GM12878 (cell line): ENCODE data around the gene PCDHGB6. TPM values are rescaled to one million over a fixed set of nuclear protein-coding genes. Genes with fewer than 3 reads are reported as not detected.
A peak's percentile ranks its signal among the peaks of the same experiment; 100 is the strongest.

Source experiments
- BRCA1 ChIP-seq: IDR thresholded peaks from 2 replicates; pipeline ENCODE4 v1.6.1; 2011; ENCODE audit warnings: low read depth, low read length, improper control_type of control experiment
- CHD2 ChIP-seq: IDR thresholded peaks from 2 replicates; pipeline ENCODE4 v1.6.1; 2011; ENCODE audit warnings: low read depth, low read length, improper control_type of control experiment, borderline replicate concordance
- CTCF ChIP-seq, 3 experiments: IDR thresholded peaks in 2 of 3; conservative IDR thresholded peaks in 1 of 3; 2 replicates each; pipeline ENCODE4 v1.5.1; 2011; ENCODE audit warnings: low read depth in 3 of 3, low read length in 3 of 3, mild to moderate bottlenecking in 3 of 3, control low read depth in 2 of 3, moderate library complexity in 2 of 3, inconsistent platforms in 1 of 3, mixed read lengths in 1 of 3; ENCODE audit not compliant: control insufficient read depth in 2 of 3, insufficient read depth in 1 of 3; ENCODE audit errors: extremely low read depth in 1 of 3
- DPF2 ChIP-seq: fragments of 450-650 bp; IDR thresholded peaks from 2 replicates; pipeline ENCODE4 v1.6.1; 2017; ENCODE audit warnings: mild to moderate bottlenecking
- EED ChIP-seq: sonication (generic); IDR thresholded peaks from 2 replicates; pipeline ENCODE4 v1.6.1; 2016; ENCODE audit warnings: antibody characterized with exemption, low read depth
- LARP7 ChIP-seq: fragments of 450-650 bp; IDR thresholded peaks from 2 replicates; pipeline ENCODE4 v1.6.1; 2017; ENCODE audit warnings: mild to moderate bottlenecking
- MEF2A ChIP-seq: IDR thresholded peaks from 2 replicates; pipeline ENCODE4 v1.6.1; 2011; ENCODE audit warnings: low read depth, mild to moderate bottlenecking, low read length, moderate library complexity; ENCODE audit not compliant: insufficient read depth
- NBN ChIP-seq: fragments of 450-650 bp; IDR thresholded peaks from 2 replicates; pipeline ENCODE4 v1.6.1; 2016
- NFYA ChIP-seq: IDR thresholded peaks from 2 replicates; pipeline ENCODE4 v1.6.1; 2011; ENCODE audit warnings: low read depth, mild to moderate bottlenecking, low read length, improper control_type of control experiment, borderline replicate concordance
- NR2F1 ChIP-seq: fragments of 450-650 bp; conservative IDR thresholded peaks from 2 replicates; pipeline ENCODE4 v1.6.1; 2017; ENCODE audit warnings: mild to moderate bottlenecking
- POLR2AphosphoS5 ChIP-seq: IDR thresholded peaks from 2 replicates; pipeline ENCODE4 v1.6.1; 2011; ENCODE audit warnings: mild to moderate bottlenecking, low read length, inconsistent platforms
- SIN3A ChIP-seq: IDR thresholded peaks from 2 replicates; pipeline ENCODE4 v1.6.1; 2012; ENCODE audit warnings: low read depth, low read length, improper control_type of control experiment
- STAT1 ChIP-seq: fragments of 450-650 bp; conservative IDR thresholded peaks from 2 replicates; pipeline ENCODE4 v1.6.1; 2014; ENCODE audit warnings: antibody characterized with exemption, mild to moderate bottlenecking
- USF2 ChIP-seq: IDR thresholded peaks from 2 replicates; pipeline ENCODE4 v1.6.1; 2011; ENCODE audit warnings: low read depth, low read length, improper control_type of control experiment, borderline replicate concordance
- ZBTB40 ChIP-seq: fragments of 450-650 bp; IDR thresholded peaks from 2 replicates; pipeline ENCODE4 v1.6.1; 2016; ENCODE audit warnings: mild to moderate bottlenecking, moderate library complexity, borderline replicate concordance
- ZNF384 ChIP-seq: IDR thresholded peaks from 2 replicates; pipeline ENCODE4 v1.6.1; 2012; ENCODE audit warnings: low read depth, mild to moderate bottlenecking, low read length, improper control_type of control experiment, borderline replicate concordance
- polyA plus RNA-seq, 11 experiments: library from polyadenylated mRNA; depleted of rRNA in 4 of 11; unstranded in 6 of 11; stranded (reverse) in 5 of 11; fragments of >200 nt; fragmentation: Nextera tagmentation in 4 of 11; fragmentation: Illumina TruSeq in 1 of 11; extraction: Ambion mirVana in 4 of 11; extraction: Trizol in 1 of 11; gene quantifications; 1 replicate in 1 of 11; 2 replicates in 10 of 11; pipeline versions ENCODE4 v1.2.1 to v1.2.3, GENCODE V29; 2011 to 2016; ENCODE audit warnings: inconsistent platforms in 2 of 11, missing spikeins in 2 of 11, low read depth in 1 of 11
- total RNA-seq, 4 experiments: library from RNA; depleted of rRNA in 3 of 4; stranded (reverse); fragments of >200 nt in 3 of 4; fragmentation: Illumina TruSeq in 1 of 4; extraction: Trizol in 1 of 4; gene quantifications; 2 replicates each; pipeline versions ENCODE4 v1.2.1 to v1.2.3, GENCODE V29; 2013 to 2021
- TF ChIP-seq, protein P1 (sequence below): fragments of 450-650 bp; IDR thresholded peaks from 2 replicates; pipeline ENCODE4 v1.6.1; 2017; ENCODE audit warnings: mild to moderate bottlenecking, moderate library complexity
- TF ChIP-seq, protein P2 (sequence below): IDR thresholded peaks from 2 replicates; pipeline ENCODE4 v1.6.1; 2011; ENCODE audit warnings: mild to moderate bottlenecking, low read depth, low read length, moderate library complexity; ENCODE audit not compliant: insufficient replicate concordance

The PCDHGB6 gene
- total and polyA plus RNA-seq, 10 of the 15 experiments (the other 5 are each of a cell fraction or from before 2014, with no cell fraction given): 0.07 to 1.0 (median 0.31) TPM

DNA sequence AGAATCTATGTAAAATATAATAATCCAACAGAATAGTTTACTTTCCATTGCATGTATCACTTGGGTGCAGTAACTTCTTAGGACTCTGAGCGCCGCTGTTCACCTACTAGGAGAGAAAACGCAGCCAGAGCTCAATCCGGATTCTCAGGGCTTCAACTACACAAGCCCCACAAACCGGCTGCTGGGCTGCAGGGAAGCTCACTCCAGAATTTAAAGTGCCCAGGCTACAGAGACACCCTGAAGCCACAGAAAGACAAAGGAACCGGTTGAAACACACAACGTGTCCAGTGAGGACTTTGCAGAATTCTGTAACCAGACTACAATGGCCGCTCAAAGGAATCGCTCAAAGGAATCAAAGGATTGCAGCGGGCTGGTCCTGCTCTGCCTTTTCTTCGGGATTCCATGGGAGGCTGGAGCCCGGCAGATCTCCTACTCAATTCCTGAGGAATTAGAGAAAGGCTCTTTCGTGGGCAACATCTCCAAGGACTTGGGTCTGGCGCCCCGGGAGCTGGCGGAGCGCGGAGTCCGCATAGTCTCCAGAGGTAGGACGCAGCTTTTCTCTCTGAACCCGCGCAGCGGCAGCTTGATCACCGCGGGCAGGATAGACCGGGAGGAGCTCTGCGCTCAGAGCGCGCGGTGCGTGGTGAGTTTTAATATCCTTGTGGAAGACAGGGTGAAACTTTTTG lies 5.2 kb downstream of the PCDHGB6 start, which contains the start of gene PCDHGA10 (continued):
- TF ChIP-seq USF2 (no peak), ZNF384 (no peak), POLR2AphosphoS5 (no peak), NR2F1 (no peak), NFYA (no peak), STAT1 (no peak), DPF2 (no peak), ZBTB40 (no peak), BRCA1 (no peak), NBN (no peak), MEF2A (no peak), SIN3A (no peak), CTCF (IDR thresholded peaks at IDR 0.05 in 2 of 3, conservative IDR thresholded peaks at IDR 0.05 in 1 of 3; ENCODE audit: control insufficient read depth in 2 of 3, extremely low read depth in 1 of 3, insufficient read depth in 1 of 3, low read depth in 3 of 3, low read length in 3 of 3) (peak; percentile 81 to 86 (median 83)), LARP7 (no peak), CHD2 (no peak), EED (peak; percentile 17; the same call in 1 of the 2 replicates)
- TF ChIP-seq, protein P1, sequence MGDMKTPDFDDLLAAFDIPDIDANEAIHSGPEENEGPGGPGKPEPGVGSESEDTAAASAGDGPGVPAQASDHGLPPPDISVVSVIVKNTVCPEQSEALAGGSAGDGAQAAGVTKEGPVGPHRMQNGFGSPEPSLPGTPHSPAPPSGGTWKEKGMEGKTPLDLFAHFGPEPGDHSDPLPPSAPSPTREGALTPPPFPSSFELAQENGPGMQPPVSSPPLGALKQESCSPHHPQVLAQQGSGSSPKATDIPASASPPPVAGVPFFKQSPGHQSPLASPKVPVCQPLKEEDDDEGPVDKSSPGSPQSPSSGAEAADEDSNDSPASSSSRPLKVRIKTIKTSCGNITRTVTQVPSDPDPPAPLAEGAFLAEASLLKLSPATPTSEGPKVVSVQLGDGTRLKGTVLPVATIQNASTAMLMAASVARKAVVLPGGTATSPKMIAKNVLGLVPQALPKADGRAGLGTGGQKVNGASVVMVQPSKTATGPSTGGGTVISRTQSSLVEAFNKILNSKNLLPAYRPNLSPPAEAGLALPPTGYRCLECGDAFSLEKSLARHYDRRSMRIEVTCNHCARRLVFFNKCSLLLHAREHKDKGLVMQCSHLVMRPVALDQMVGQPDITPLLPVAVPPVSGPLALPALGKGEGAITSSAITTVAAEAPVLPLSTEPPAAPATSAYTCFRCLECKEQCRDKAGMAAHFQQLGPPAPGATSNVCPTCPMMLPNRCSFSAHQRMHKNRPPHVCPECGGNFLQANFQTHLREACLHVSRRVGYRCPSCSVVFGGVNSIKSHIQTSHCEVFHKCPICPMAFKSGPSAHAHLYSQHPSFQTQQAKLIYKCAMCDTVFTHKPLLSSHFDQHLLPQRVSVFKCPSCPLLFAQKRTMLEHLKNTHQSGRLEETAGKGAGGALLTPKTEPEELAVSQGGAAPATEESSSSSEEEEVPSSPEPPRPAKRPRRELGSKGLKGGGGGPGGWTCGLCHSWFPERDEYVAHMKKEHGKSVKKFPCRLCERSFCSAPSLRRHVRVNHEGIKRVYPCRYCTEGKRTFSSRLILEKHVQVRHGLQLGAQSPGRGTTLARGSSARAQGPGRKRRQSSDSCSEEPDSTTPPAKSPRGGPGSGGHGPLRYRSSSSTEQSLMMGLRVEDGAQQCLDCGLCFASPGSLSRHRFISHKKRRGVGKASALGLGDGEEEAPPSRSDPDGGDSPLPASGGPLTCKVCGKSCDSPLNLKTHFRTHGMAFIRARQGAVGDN: no peak
- TF ChIP-seq, protein P2, sequence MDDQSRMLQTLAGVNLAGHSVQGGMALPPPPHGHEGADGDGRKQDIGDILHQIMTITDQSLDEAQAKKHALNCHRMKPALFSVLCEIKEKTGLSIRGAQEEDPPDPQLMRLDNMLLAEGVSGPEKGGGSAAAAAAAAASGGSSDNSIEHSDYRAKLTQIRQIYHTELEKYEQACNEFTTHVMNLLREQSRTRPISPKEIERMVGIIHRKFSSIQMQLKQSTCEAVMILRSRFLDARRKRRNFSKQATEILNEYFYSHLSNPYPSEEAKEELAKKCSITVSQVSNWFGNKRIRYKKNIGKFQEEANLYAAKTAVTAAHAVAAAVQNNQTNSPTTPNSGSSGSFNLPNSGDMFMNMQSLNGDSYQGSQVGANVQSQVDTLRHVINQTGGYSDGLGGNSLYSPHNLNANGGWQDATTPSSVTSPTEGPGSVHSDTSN: no peak
